Smooth muscle cell (in vitro differentiated cells): Measurements from ENCODE around the gene NEUROD1. TPM values are rescaled to one million over a fixed set of nuclear protein-coding genes. Genes with fewer than 3 reads are reported as not detected.

ENCODE experiments used
- DNase-seq: peaks from one replicate; lab custom pipeline; 2025; ENCODE audit not compliant: unreplicated experiment; lab: John Stamatoyannopoulos, UW
- H2AFZ ChIP-seq: fragments of 200-600 bp; sonication (generic); 2 replicates; pipeline ENCODE4 v1.6.0; 2016; ENCODE audit warnings: antibody characterized with exemption, low read depth, mild to moderate bottlenecking
- H3F3A ChIP-seq: fragments of 200-600 bp; sonication (generic); 2 replicates; pipeline ENCODE4 v1.6.0; 2017; ENCODE audit warnings: antibody characterized with exemption, low read depth
- H3K27ac ChIP-seq: fragments of 200-600 bp; sonication (generic); 2 replicates; pipeline ENCODE4 v1.5.1; 2016; ENCODE audit warnings: low read depth, mild to moderate bottlenecking
- H3K27me3 ChIP-seq: fragments of 200-600 bp; sonication (generic); 2 replicates; pipeline ENCODE4 v1.6.1; 2016; ENCODE audit warnings: low read depth, mild to moderate bottlenecking
- H3K36me3 ChIP-seq: fragments of 200-600 bp; sonication (generic); 2 replicates; pipeline ENCODE4 v1.5.1; 2016; ENCODE audit warnings: low read depth
- H3K4me1 ChIP-seq: fragments of 200-600 bp; sonication (generic); 2 replicates; pipeline ENCODE4 v1.5.1; 2016; ENCODE audit warnings: low read depth
- H3K4me2 ChIP-seq: fragments of 200-600 bp; sonication (generic); 2 replicates; pipeline ENCODE4 v1.6.0; 2016; ENCODE audit warnings: mild to moderate bottlenecking
- H3K4me3 ChIP-seq: fragments of 200-600 bp; sonication (generic); 2 replicates; pipeline ENCODE4 v1.5.1; 2016; ENCODE audit warnings: mild to moderate bottlenecking
- H3K79me2 ChIP-seq: fragments of 200-600 bp; sonication (generic); 2 replicates; pipeline ENCODE4 v1.6.0; 2016; ENCODE audit warnings: low read depth, mild to moderate bottlenecking
- H3K9ac ChIP-seq: fragments of 200-600 bp; sonication (generic); 2 replicates; pipeline ENCODE4 v1.6.0; 2016; ENCODE audit warnings: low read depth
- H3K9me3 ChIP-seq: fragments of 200-600 bp; sonication (generic); replicated peaks from 2 replicates; pipeline ENCODE4 v1.5.1; 2016; ENCODE audit warnings: low read depth
- H4K20me1 ChIP-seq: fragments of 200-600 bp; sonication (generic); 2 replicates; pipeline ENCODE4 v1.6.0; 2016; ENCODE audit warnings: low read depth
- CTCF ChIP-seq: fragments of 200-600 bp; sonication (generic); IDR thresholded peaks from 2 replicates; pipeline ENCODE4 v1.5.1; 2017; ENCODE audit warnings: borderline replicate concordance, mild to moderate bottlenecking, antibody characterized with exemption; ENCODE audit not compliant: insufficient read depth, poor library complexity, severe bottlenecking
- WGBS: methylation state at CpG from one replicate; pipeline ENCODE4 v1.1.7; 2016; ENCODE audit warnings: low lambda C conversion rate; 5-methylcytosine and 5-hydroxymethylcytosine counted together
- polyA plus RNA-seq: library from polyadenylated mRNA; unstranded; fragments of >200 nt; fragmentation: Nextera tagmentation; extraction: Ambion mirVana; gene quantifications from 2 replicates; pipeline ENCODE4 v1.2.1, GENCODE V29; 2016
- total RNA-seq: library from RNA; depleted of rRNA; stranded (reverse); fragments of >200 nt; gene quantifications from 2 replicates; pipeline ENCODE4 v1.2.3, GENCODE V29; 2014

NEUROD1 gene
- total and polyA plus RNA-seq, 2 experiments from 2014 or later: not detected

- TF ChIP-seq CTCF: no peak
- Histone ChIP-seq H3K36me3 (no peaks in the 10 kb centered on the region), H3K9me3 (no peaks in the 10 kb centered on the region), H3K27me3 (peaks cover 93% of the 10 kb centered on the region), H3K79me2 (no peaks in the 10 kb centered on the region), H3K9ac (no peak overlapping the region), H3K27ac (no peak overlapping the region), H2AFZ (no peak overlapping the region), H3F3A (no peaks in the 10 kb centered on the region), H3K4me3 (no peak overlapping the region), H3K4me1 (peaks cover 10% of the 10 kb centered on the region), H3K4me2 (no peak overlapping the region), H4K20me1 (no peaks in the 10 kb centered on the region)
- no peak for DNase-seq
- 69% methylated on average over 6 of the region's 6 CpGs for WGBS
These were observed 6.4 kb upstream of the NEUROD1 start for GRCh38 chr2:181686576-181687185.

DNA sequence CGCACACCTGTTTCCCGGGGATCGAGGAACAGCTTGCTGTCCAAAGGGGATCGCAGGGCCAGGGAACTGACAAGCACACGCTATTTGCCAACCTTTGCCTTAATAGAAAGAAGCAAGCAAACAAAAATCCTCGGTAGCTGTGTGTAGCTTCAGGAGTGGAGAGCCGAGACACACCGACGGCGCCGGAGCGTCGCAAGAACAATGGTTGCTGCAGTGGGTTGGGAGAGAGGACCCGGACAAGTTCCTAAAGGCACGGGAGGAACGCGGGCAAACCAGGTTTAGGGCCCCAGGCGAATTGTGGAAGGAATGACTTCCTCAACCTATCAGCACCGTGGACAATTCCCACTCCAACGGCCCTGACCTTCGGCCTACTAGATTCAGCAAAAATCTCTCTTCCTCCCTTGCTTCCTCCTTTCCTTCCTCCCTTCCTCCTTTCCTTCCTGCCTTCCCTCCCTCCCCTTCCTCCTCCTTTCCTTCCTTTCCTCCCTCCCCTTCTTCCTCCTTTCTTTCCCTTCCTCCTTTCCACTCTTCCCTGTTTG, 4.9 kb upstream of the NEUROD1 start:
- no peak for DNase-seq
- Histone ChIP-seq H3F3A (no peaks in the 10 kb centered on the region), H3K9ac (no peak overlapping the region), H3K4me2 (no peak overlapping the region), H4K20me1 (no peaks in the 10 kb centered on the region), H3K4me1 (peaks cover 10% of the 10 kb centered on the region), H3K9me3 (no peaks in the 10 kb centered on the region), H2AFZ (no peak overlapping the region), H3K79me2 (no peaks in the 10 kb centered on the region), H3K36me3 (no peaks in the 10 kb centered on the region), H3K4me3 (no peak overlapping the region), H3K27ac (no peak overlapping the region), H3K27me3 (peaks cover 100% of the 10 kb centered on the region)
- no peak for TF ChIP-seq CTCF
- WGBS: 20% methylated on average over 21 of the region's 21 CpGs

- H3K4me1 ChIP-seq: peaks cover 10% of the 10 kb centered on the region
- no peak overlapping the region for H3K27ac ChIP-seq
- no peak overlapping the region for H2AFZ ChIP-seq
- H4K20me1 ChIP-seq: no peaks in the 10 kb centered on the region
- no peaks in the 10 kb centered on the region for H3K79me2 ChIP-seq
- TF ChIP-seq CTCF: no peak
- 28% methylated on average over 26 of the region's 26 CpGs for WGBS
- H3K4me3 ChIP-seq: no peak overlapping the region
- H3K27me3 ChIP-seq: peaks cover 100% of the 10 kb centered on the region
- DNase-seq: no peak
- no peaks in the 10 kb centered on the region for H3K36me3 ChIP-seq
- H3F3A ChIP-seq: no peaks in the 10 kb centered on the region
- no peak overlapping the region for H3K4me2 ChIP-seq
- no peak overlapping the region for H3K9ac ChIP-seq
- no peaks in the 10 kb centered on the region for H3K9me3 ChIP-seq
These were observed 4.3 kb upstream of the NEUROD1 start for GRCh38 chr2:181684454-181685149.
